Caki2 (cell line): Measurements from ENCODE around the gene TEDC1. TPM values are rescaled to one million over a fixed set of nuclear protein-coding genes. Genes with fewer than 3 reads are reported as not detected.
A peak's percentile ranks its signal among the peaks of the same experiment; 100 is the strongest.

Experiments
- DNase-seq: peaks from one replicate; pipeline ENCODE4 v3.0.0-alpha.2; 2015; ENCODE audit warnings: low read depth
- in situ Hi-C: cut with HindIII; loops from 2 replicates; pipeline ENCODE4 v1.10.0; 2016; ENCODE audit warnings: low sequenced_read_pairs, low pct_unique_long_range_greater_than_20kb, mixed read lengths
- total RNA-seq: library from RNA; depleted of rRNA; stranded (reverse); fragments of >200 nt; shearing (Covaris generic); gene quantifications from 2 replicates; pipeline ENCODE4 v1.2.3, GENCODE V29; 2014; ENCODE audit warnings: low replicate concordance

The TEDC1 gene
- total RNA-seq, 1 experiment from 2014 or later, result 54.2 TPM

GRCh38 chr14:105471297-105471821 is 19.7 kb upstream of the TEDC1 start:
- in situ Hi-C loops, result no loop called here
- DNase-seq, result no peak

- in situ Hi-C loops, result no loop called here
- no peak for DNase-seq
Measured at GRCh38 chr14:105471823-105472485, 19.1 kb upstream of the TEDC1 start.

DNA sequence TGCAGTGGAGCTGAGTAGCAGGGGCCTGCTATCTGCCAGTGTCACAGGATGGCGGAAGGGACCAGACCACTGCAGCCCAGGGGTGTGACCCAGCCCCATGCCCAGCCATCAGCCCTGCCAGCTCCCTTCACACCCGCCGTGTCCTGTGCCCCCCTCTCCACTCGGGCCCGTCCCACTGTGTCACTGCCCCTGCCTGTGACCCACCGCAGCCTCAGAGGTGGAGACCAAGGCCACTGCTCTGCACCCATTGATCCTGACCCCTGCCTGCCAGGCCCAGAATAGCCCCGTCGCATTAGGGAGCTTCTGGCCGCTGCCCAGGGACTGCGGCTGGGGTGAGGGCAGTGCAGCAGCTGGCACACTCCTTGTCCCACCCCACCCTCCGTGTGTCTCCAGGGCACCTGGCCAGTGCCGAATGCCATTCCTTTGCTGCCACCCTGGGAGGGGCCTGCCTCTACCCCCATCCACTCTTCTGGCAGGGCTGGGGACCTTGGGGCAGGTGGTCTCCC is 18.5 kb upstream of the TEDC1 start:
- DNase-seq, result no peak
- in situ Hi-C loops, result no loop called here

DNA sequence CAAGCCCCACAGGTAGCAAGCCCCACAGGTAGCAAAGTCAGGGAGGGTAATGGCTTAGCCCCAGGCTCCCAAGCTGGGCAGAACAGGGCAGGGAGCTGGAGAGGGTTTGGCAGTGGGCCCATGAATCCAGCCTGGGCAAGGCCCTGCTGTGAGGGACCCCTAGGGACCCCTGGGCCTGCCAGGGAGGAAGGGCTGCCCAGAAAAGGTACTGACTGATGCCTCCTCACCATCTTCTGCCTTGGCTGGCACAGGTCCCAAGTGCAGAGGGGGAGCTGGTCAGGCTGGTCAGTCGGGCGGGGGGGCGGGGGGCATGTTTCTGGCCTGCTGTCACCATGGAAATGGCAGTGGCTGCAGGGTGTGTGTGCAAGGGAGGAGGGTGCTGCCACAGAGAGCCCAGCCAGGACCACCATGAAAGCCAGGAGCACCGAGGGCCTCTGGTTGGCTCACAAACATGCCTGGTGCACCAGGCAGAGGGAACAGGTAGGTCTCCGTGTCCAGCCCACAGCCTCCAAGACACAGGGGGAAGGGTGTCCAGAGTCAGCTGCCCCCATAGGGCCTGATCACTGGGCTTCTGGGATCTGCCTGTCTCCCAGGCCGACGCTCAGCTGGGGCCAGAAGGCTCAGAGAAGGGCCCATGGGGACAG is 17.9 kb upstream of the TEDC1 start:
- in situ Hi-C loops, result no loop called here

GRCh38 chr14:105473677-105474482 is 17.2 kb upstream of the TEDC1 start:
- in situ Hi-C loops, result no loop called here
- peak; percentile 89 for DNase-seq

More for the DNA sequence above, 17.9 kb upstream of the TEDC1 start:
- DNase-seq, result no peak

DNA sequence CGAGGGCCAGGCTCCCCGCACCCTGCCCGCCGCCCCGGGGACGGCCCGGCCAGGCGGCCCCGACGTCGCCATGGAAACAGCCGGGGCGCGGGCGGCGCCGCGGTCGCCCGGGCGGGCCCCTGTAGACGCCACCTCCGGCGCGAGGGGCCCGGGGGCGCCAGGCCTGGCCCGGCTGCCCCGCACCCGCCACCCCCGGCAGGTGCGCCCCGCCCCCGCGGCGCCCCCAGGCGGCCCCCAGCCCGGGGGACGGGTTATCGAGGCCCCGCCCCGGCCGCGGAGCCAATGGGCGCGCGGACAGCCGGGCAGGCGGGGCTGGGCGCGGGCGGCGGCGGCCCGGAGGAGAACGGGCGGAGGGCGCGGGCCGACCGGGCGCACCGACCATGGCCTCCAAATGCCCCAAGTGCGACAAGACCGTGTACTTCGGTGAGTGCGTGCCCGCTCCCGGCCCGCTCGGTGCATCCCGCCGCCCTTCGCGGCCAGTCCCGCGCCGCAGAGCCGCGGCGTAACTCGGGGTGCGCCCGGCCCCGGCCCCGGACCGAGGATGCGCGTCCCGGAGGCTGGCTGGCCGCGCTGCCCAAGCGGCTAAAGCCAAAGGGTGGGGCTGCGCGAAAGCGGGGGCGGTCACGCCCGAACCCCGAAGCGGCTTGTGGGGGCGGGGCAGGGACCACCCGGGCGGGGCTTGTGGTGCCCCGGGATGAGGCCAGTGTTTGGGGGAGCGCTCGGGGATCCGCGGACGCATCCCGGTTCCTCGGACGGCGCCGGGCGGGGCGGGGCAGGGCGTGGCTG is 16.4 kb upstream of the TEDC1 start, which contains the start of gene CRIP2:
Gene CRIP2 (plus strand): TSS at position 339 of the 786 bp plus-strand sequence. CDS start 42 bp downstream, at position 381.
- DNase-seq, result peak; percentile 48
- in situ Hi-C loops, result no loop called here

DNA sequence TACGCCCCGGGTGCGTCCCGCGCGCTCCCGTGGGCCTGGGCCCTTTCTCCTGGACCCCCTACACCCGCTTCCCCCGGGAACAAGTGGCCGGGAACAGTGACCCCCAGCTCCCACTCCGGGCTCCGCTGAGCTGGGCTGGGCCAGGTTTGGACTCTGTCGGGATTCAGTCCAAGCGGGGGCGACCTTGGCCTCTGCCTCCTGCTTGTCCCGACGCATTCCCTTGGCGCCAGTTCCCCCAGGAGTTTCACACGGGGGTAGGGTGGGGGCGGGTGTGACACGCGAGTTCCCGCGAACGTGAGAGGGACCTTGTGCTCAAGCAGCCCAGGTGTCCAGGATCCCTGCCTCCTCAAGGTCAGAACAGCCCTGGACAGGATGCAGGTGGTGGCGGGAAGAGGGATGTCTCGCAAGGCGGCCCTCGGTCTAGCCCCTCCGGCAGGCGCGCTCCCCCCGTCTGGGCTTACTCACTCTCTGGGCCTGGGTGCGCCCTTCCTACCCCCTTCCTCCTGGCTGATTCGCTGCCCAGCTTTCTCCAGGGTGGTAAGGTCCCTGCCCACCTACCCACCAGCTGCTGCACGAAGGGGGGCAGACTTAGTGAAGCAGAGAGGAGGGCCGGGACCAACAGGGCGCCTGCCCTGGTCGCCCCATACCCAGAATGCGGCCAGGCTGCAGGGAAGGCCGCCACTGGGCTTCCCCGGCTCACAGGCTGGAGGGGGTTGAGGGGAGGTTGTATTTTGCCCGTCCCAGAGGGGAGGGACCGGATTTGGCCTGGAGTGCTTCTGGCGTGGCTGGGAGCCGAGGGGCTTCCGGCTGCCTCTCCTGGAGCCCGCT is 15.6 kb upstream of the TEDC1 start:
- in situ Hi-C loops, result no loop called here
- DNase-seq, result peak; percentile 61

- peak; percentile 39 for DNase-seq
- in situ Hi-C loops, result no loop called here
Measured at GRCh38 chr14:105476097-105476830, 14.8 kb upstream of the TEDC1 start.

- no peak for DNase-seq
- in situ Hi-C loops, result no loop called here
Measured at GRCh38 chr14:105476831-105477659, 14.0 kb upstream of the TEDC1 start.

DNA sequence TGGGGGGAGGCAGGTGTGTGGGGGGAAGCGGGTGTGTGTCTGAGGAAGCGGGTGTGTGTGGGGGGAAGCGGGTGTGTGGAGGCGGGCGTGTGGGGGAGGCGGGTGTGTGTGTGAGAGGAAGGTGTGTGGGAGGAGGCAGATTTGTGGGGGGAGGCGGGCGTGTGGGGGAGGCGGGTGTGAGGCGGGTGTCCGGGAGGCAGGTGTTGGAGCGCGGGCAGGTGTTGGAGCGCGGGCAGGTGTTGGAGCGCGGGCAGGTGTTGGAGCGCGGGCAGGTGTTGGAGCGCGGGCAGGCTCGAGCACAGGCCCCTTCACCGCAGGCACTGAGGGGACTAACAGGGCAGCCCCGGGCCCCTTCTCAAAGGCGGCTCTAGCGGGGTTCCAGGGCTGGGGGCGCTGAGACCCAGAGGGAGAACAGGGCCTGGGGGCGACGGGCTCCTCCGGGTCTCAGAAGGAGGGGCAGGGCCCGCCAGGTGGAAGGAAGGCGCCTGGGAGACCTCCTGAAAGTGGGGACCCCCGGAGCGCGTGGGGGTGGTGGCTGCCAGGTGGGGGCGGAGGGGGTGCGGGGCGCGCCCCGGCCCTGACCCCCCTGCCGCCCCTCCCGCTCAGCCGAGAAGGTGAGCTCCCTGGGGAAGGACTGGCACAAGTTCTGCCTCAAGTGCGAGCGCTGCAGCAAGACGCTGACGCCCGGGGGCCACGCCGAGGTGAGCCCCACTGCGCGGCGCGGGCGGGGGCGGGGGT is 13.2 kb upstream of the TEDC1 start:
- in situ Hi-C loops, result no loop called here
- no peak for DNase-seq

- no peak for DNase-seq
- in situ Hi-C loops, result no loop called here
Measured at GRCh38 chr14:105478398-105479251, 12.4 kb upstream of the TEDC1 start.

DNA sequence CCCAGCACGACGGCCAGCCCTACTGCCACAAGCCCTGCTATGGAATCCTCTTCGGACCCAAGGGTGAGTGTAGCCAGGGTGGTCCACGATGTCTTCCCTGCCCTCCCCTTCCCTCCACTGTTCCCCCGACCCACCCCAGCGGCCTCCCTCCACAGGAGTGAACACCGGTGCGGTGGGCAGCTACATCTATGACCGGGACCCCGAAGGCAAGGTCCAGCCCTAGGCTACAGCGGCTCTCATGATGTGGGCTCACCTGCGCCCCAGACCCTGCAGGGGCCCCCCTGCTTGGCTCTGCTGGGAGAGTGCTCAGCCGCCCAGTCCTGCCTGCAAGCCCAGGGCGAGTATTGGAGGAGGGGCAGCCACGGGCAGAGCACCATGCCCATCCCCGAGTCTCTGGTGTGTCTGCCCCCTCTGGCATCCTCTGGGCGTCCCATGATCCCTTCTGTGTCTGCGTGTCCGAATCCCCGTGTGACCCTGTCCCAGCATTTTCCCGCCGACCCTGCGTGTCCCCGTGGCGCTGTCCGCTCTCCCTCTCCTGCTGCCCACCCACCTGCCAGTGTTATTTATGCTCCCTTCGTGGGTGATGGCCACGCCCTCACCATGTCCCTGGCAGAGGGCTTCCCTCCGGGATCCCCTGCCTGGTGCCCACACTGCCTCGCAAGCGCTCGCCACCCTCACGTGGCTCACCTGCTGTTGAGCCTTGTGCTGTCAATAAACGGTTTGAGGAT is 11.5 kb upstream of the TEDC1 start:
- no peak for DNase-seq
- in situ Hi-C loops, result no loop called here

- in situ Hi-C loops, result no loop called here
- no peak for DNase-seq
Measured at GRCh38 chr14:105480199-105480746, 10.8 kb upstream of the TEDC1 start.
